Adrenal gland (tissue), 12 donors: Measurements from ENCODE around the gene HSD17B2. TPM values are rescaled to one million over a fixed set of nuclear protein-coding genes. Genes with fewer than 3 reads are reported as not detected.

Source experiments
- DNase-seq, 7 donors: peaks; one replicate each; pipeline ENCODE4 v3.0.0-alpha.2; 2019 to 2020
- H3K27ac ChIP-seq, 5 donors: fragments of 200-600 bp; sonication (generic) in 4 of 5; 1 replicate in 3 of 5; 2 replicates in 2 of 5; pipeline versions ENCODE4 v1.5.1 to v1.8.0; 2016 to 2020; ENCODE audit warnings: mild to moderate bottlenecking in 1 of 5
- H3K27me3 ChIP-seq: fragments of 200-600 bp; 2 replicates; pipeline ENCODE4 v1.8.0; 2021
- H3K36me3 ChIP-seq, 2 donors: fragments of 200-600 bp; replicated peaks in 1 of 2; 1 replicate in 1 of 2; 2 replicates in 1 of 2; pipeline versions ENCODE4 v1.5.1 to v1.8.0; 2018 to 2022
- H3K4me1 ChIP-seq, 2 donors: fragments of 200-600 bp; replicated peaks in 1 of 2; 1 replicate in 1 of 2; 2 replicates in 1 of 2; pipeline versions ENCODE4 v1.5.1 to v1.8.0; 2018 to 2021
- H3K4me3 ChIP-seq, 4 donors: fragments of 200-600 bp; sonication (generic) in 3 of 4; one replicate each; pipeline ENCODE4 v1.5.1; 2016 to 2018
- H3K9me3 ChIP-seq, 3 donors: fragments of 200-600 bp; sonication (generic) in 1 of 3; replicated peaks in 1 of 3; 1 replicate in 2 of 3; 2 replicates in 1 of 3; pipeline versions ENCODE4 v1.5.1 to v1.8.0; 2016 to 2021
- CTCF ChIP-seq, 6 experiments: fragments of 450-650 bp in 4 of 6; fragments of 200-600 bp in 2 of 6; sonication (generic) in 1 of 6; IDR thresholded peaks; 1 replicate in 5 of 6; 2 replicates in 1 of 6; pipeline versions ENCODE4 v1.5.1 to v1.8.0; 2016 to 2021; ENCODE audit warnings: antibody characterized with exemption in 6 of 6, mild to moderate bottlenecking in 2 of 6, moderate library complexity in 1 of 6
- POLR2A ChIP-seq, 2 donors: fragments of 450-650 bp; IDR thresholded peaks; one replicate each; pipeline ENCODE4 v1.6.1; 2017; ENCODE audit warnings: antibody characterized with exemption in 2 of 2, mild to moderate bottlenecking in 2 of 2, moderate library complexity in 1 of 2
- WGBS, 4 donors: extraction: QIAGEN DNeasy Blood & Tissue Kit in 2 of 4; methylation state at CpG; one replicate each; pipeline versions ENCODE4 v1.1.5 to v1.1.7; 2013 to 2017; 5-methylcytosine and 5-hydroxymethylcytosine counted together
- intact Hi-C, 2 donors: fragments of 100-400 bp; cut with DNase I; formaldehyde crosslinking; loops; one replicate each; pipeline versions ENCODE4 v1.14.1 to v1.15.0; 2022 to 2023
- polyA plus RNA-seq, 3 donors: library from polyadenylated mRNA; stranded (reverse); fragments of 200-250 nt in 2 of 3; fragments of 350-450 nt in 1 of 3; fragmentation: Illumina TruSeq in 1 of 3; extraction: RNeasy Lipid Tissue Mini Kit (QIAGEN cat#74804) in 1 of 3; gene quantifications; one replicate each; pipeline ENCODE4 v1.2.3, GENCODE V29; 2013 to 2014
- total RNA-seq, 9 donors: library from RNA; depleted of rRNA in 4 of 9; stranded (reverse); fragments of >200 nt in 4 of 9; fragments of 120-200 nt in 1 of 9; fragmentation: NEBNext Ultra II Directional in 1 of 9; extraction: Animal tissue kit (Norgen Biotek cat#: 25700) in 1 of 9; gene quantifications; one replicate each; pipeline versions ENCODE4 v1.1.0 to v1.2.4, GENCODE V29; 2013 to 2023
- donor health status: healthy with polysubstance abuse.
- donor health status: Bipolar disorder and iron deficiency.
- donor health status: DM: yes; HTN: yes; CAD: no.
- donor health status: DM: no; HTN: no; CAD: no.
- donor health status: DM: no; HTN: no; CAD: no.
- donor health status: DM: yes; HTN: yes; CAD: no.

Gene HSD17B2
- total and polyA plus RNA-seq, 12 donors, result 0.10 to 0.16 TPM; not detected in 10

- 54 to 65% (median 61%) methylated on average over 8 of the region's 8 CpGs for WGBS, 4 donors
- no peaks in the 10 kb centered on the region for H3K36me3 ChIP-seq
- H3K4me1 ChIP-seq, result no peaks in the 10 kb centered on the region
- no peaks in the 10 kb centered on the region for H3K27me3 ChIP-seq
- intact Hi-C loops, result no loop called here
- H3K27ac ChIP-seq, result no peak overlapping the region
- DNase-seq, result no peak
- no peak for TF ChIP-seq POLR2A (IDR thresholded peaks at IDR 0.05)
- no peak for TF ChIP-seq CTCF (IDR thresholded peaks at IDR 0.05)
- no peak overlapping the region for H3K4me3 ChIP-seq
- H3K9me3 ChIP-seq, result no peaks in the 10 kb centered on the region
These were observed 15.5 kb upstream of the HSD17B2 start for GRCh38 chr16:82019535-82019934.

DNA sequence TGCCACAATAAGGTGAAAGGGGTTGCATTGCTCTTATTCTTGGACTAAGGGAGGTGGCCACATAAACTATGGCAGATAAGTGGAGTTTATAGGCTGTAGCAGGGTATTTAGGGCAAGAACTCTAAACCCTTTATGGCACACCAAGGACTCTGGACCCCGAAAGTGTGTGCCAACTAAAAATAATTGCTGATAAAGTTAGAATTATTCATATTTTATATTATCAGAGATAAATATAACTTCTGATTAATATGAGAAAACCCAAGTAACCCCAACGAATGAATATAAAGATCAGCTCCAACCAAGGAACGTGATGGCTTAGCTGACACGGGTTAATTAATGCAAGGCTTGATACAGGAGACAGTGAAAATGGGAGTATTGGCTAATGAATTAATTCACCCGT is 15.0 kb upstream of the HSD17B2 start:
- intact Hi-C loops, result no loop called here
- TF ChIP-seq CTCF (IDR thresholded peaks at IDR 0.05), result no peak
- no peak for TF ChIP-seq POLR2A (IDR thresholded peaks at IDR 0.05)
- WGBS, 4 donors, result 69 to 82% (median 79%) methylated on average over 5 of the region's 5 CpGs

DNA sequence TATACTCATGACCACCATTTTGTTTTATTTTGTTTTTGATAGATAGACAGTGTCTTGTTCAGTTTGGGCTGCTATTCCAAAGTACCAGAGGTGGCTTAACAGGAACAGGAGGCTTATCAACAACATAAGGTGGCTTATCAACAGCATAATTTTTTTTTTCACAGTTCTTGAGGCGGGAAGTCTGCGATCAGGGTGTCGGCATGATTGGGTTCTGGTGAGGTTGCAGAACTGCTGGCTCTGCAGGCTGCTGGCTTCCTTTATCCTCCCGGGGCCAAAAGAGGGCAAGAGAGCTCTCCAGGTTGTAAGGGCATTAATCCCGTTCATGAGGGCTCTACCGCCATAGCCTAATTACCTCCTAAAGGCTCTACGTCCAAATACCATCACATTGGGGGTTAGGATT is 11.8 kb upstream of the HSD17B2 start:
- DNase-seq, result no peak
- Histone ChIP-seq H3K4me3 (no peak overlapping the region), H3K9me3 (no peaks in the 10 kb centered on the region), H3K36me3 (no peaks in the 10 kb centered on the region), H3K27ac (no peak overlapping the region), H3K4me1 (no peaks in the 10 kb centered on the region), H3K27me3 (no peaks in the 10 kb centered on the region)
- WGBS, 4 donors, result 70 to 82% (median 74%) methylated on average over 7 of the region's 7 CpGs
- TF ChIP-seq POLR2A (IDR thresholded peaks at IDR 0.05) (no peak), CTCF (IDR thresholded peaks at IDR 0.05) (no peak)
- intact Hi-C loops, result no loop called here

More for the DNA sequence above, 15.0 kb upstream of the HSD17B2 start:
- Histone ChIP-seq H3K4me3 (no peak overlapping the region), H3K36me3 (no peaks in the 10 kb centered on the region), H3K27me3 (no peaks in the 10 kb centered on the region), H3K9me3 (no peaks in the 10 kb centered on the region), H3K4me1 (no peaks in the 10 kb centered on the region), H3K27ac (no peak overlapping the region)
- no peak for DNase-seq

- TF ChIP-seq POLR2A (IDR thresholded peaks at IDR 0.05) (no peak), CTCF (IDR thresholded peaks at IDR 0.05) (no peak)
- Histone ChIP-seq H3K4me1 (no peaks in the 10 kb centered on the region), H3K27ac (no peak overlapping the region), H3K4me3 (no peak overlapping the region), H3K9me3 (no peaks in the 10 kb centered on the region), H3K36me3 (no peaks in the 10 kb centered on the region), H3K27me3 (no peaks in the 10 kb centered on the region)
- WGBS, 4 donors, result 48 to 55% (median 51%) methylated on average over 1 of the region's 1 CpG
- DNase-seq, result peak in 1 of 7 donors; percentile 17
- intact Hi-C loops, result no loop called here
These were observed 10.7 kb upstream of the HSD17B2 start for GRCh38 chr16:82024316-82024715.
